OCI-LY1 (cell line): ENCODE data around the gene LRMDA.

Source experiments
- CTCF ChIP-seq: fragments of 200-600 bp; sonication (generic), shearing (Covaris generic); IDR thresholded peaks from 2 replicates; pipeline ENCODE4 v1.5.1; 2017; ENCODE audit warnings: mild to moderate bottlenecking, antibody characterized with exemption, low read length, moderate library complexity, mixed read lengths
- EZH2 ChIP-seq: fragments of 200-600 bp; sonication (generic), shearing (Covaris generic); IDR thresholded peaks from 2 replicates; pipeline ENCODE4 v1.8.0; 2017; ENCODE audit warnings: borderline replicate concordance, mixed run types, mild to moderate bottlenecking, antibody characterized with exemption, low read length, moderate library complexity, mixed read lengths

GRCh38 chr10:76451911-76452310, 1020.5 kb downstream of the LRMDA start:
- TF ChIP-seq CTCF: no peak
- no peak for TF ChIP-seq EZH2
